ENCODE data around the gene NPTX1.

NPTX1 gene

DNA sequence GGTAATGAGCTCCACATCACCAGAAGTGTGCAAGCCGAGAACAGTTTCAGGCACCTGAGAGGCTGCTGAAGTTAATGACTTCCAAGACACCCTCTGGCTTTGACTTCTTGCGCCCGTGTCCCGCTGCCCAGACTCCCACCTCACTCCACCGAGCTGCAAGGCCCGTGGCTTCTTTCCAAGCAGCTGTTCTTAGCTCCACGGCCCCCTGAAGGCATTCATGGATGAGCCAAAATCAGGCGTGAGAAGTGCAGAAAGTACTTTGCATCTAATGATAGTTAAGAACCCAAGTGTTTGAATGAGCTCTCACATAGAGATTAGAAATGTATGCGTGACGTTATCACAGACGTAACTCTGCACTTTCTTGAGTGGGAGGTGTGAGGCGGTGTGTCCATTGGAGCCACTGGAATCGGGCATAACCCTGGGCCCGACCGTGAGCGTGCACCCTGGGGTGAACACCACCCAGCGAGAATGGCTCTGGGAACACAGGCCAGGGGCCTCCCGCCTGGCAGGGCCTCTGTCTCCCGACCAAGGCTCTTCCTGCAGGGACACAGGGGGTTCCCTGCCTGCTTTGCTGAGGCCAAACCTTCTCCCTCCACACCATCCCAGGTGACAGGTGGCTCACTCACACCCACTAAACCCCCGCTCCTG lies 11.0 kb downstream of the NPTX1 start:
- Histone ChIP-seq H3K36me3 (ENCODE audit: control insufficient read depth, low read length) (no peaks in the 10 kb centered on the region), H3K79me2 (ENCODE audit: control insufficient read depth, low read length) (no peaks in the 10 kb centered on the region), H3K4me1 (ENCODE audit: control insufficient read depth, low read length) (no peaks in the 10 kb centered on the region), H3K4me3 (ENCODE audit: low read length) (no peak overlapping the region), H4K20me1 (ENCODE audit: control insufficient read depth, insufficient read depth, low read depth, low read length) (no peaks in the 10 kb centered on the region), H3K27me3 (ENCODE audit: control insufficient read depth, low read length) (no peaks in the 10 kb centered on the region; the same call in 1 of the 2 replicates), H3K4me2 (ENCODE audit: low read length) (no peak overlapping the region), H3K9me2 (replicated peaks; ENCODE audit: control insufficient read depth, low read length) (no peaks in the 10 kb centered on the region), H3K27ac (ENCODE audit: low read depth, low read length) (no peak overlapping the region), H3F3A (ENCODE audit: control insufficient read depth, insufficient read depth) (no peaks in the 10 kb centered on the region), H3K9me3 (ENCODE audit: control insufficient read depth, insufficient read depth, low read length) (no peaks in the 10 kb centered on the region)
- no peak for TF ChIP-seq EZH2phosphoT487 (IDR thresholded peaks at IDR 0.05; ENCODE audit: borderline replicate concordance, low read length)
- TF ChIP-seq, protein P1, sequence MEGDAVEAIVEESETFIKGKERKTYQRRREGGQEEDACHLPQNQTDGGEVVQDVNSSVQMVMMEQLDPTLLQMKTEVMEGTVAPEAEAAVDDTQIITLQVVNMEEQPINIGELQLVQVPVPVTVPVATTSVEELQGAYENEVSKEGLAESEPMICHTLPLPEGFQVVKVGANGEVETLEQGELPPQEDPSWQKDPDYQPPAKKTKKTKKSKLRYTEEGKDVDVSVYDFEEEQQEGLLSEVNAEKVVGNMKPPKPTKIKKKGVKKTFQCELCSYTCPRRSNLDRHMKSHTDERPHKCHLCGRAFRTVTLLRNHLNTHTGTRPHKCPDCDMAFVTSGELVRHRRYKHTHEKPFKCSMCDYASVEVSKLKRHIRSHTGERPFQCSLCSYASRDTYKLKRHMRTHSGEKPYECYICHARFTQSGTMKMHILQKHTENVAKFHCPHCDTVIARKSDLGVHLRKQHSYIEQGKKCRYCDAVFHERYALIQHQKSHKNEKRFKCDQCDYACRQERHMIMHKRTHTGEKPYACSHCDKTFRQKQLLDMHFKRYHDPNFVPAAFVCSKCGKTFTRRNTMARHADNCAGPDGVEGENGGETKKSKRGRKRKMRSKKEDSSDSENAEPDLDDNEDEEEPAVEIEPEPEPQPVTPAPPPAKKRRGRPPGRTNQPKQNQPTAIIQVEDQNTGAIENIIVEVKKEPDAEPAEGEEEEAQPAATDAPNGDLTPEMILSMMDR (IDR thresholded peaks at IDR 0.05; ENCODE audit: low read depth, low read length, poor library complexity, severe bottlenecking), result no peak

DNA sequence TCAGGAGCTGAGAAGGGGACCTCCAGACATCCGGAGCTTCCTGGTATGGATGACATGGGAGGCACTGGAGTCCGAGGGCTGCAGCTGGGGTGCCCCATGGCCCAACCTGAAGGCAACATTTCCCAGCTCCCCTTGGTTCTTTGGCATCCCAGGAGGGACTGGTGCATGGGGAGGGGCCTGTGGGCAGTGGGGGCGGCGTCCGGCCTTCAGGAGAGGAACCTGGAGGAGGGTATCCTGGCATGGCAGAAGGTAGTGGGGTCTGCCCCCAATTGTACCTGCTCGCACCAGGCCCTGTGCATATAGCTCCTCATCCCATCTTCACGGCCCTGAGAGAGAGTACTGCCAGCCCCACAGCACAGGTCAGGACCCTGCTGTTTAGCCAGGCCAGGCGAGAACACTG lies 11.9 kb downstream of the NPTX1 start:
- Histone ChIP-seq H3K4me1 (ENCODE audit: control insufficient read depth, low read length) (no peaks in the 10 kb centered on the region), H3F3A (ENCODE audit: control insufficient read depth, insufficient read depth) (no peaks in the 10 kb centered on the region), H3K4me3 (ENCODE audit: low read length) (no peak overlapping the region), H3K36me3 (ENCODE audit: control insufficient read depth, low read length) (no peaks in the 10 kb centered on the region), H4K20me1 (ENCODE audit: control insufficient read depth, insufficient read depth, low read depth, low read length) (no peaks in the 10 kb centered on the region), H3K27me3 (ENCODE audit: control insufficient read depth, low read length) (no peaks in the 10 kb centered on the region; the same call in 1 of the 2 replicates), H3K9me3 (ENCODE audit: control insufficient read depth, insufficient read depth, low read length) (no peaks in the 10 kb centered on the region), H3K9me2 (replicated peaks; ENCODE audit: control insufficient read depth, low read length) (no peaks in the 10 kb centered on the region), H3K27ac (ENCODE audit: low read depth, low read length) (no peak overlapping the region), H3K4me2 (ENCODE audit: low read length) (no peak overlapping the region), H3K79me2 (ENCODE audit: control insufficient read depth, low read length) (no peaks in the 10 kb centered on the region)
- TF ChIP-seq, protein P1 (IDR thresholded peaks at IDR 0.05; ENCODE audit: low read depth, low read length, poor library complexity, severe bottlenecking), result no peak
- TF ChIP-seq EZH2phosphoT487 (IDR thresholded peaks at IDR 0.05; ENCODE audit: borderline replicate concordance, low read length), result no peak

GRCh38 chr17:80463784-80464400 lies 12.5 kb downstream of the NPTX1 start:
- peaks cover 3% of the 10 kb centered on the region; the same call in 1 of the 2 replicates for H3K27me3 ChIP-seq (ENCODE audit: control insufficient read depth, low read length)
- H3K4me3 ChIP-seq (ENCODE audit: low read length), result no peak overlapping the region
- no peaks in the 10 kb centered on the region for H3K9me3 ChIP-seq (ENCODE audit: control insufficient read depth, insufficient read depth, low read length)
- TF ChIP-seq EZH2phosphoT487 (IDR thresholded peaks at IDR 0.05; ENCODE audit: borderline replicate concordance, low read length), result no peak
- TF ChIP-seq, protein P1 (IDR thresholded peaks at IDR 0.05; ENCODE audit: low read depth, low read length, poor library complexity, severe bottlenecking), result no peak
- H3K79me2 ChIP-seq (ENCODE audit: control insufficient read depth, low read length), result no peaks in the 10 kb centered on the region
- no peak overlapping the region for H3K27ac ChIP-seq (ENCODE audit: low read depth, low read length)
- no peaks in the 10 kb centered on the region for H3F3A ChIP-seq (ENCODE audit: control insufficient read depth, insufficient read depth)
- H4K20me1 ChIP-seq (ENCODE audit: control insufficient read depth, insufficient read depth, low read depth, low read length), result no peaks in the 10 kb centered on the region
- no peaks in the 10 kb centered on the region for H3K4me1 ChIP-seq (ENCODE audit: control insufficient read depth, low read length)
- H3K4me2 ChIP-seq (ENCODE audit: low read length), result no peak overlapping the region
- H3K36me3 ChIP-seq (ENCODE audit: control insufficient read depth, low read length), result no peaks in the 10 kb centered on the region
- H3K9me2 ChIP-seq (replicated peaks; ENCODE audit: control insufficient read depth, low read length), result no peaks in the 10 kb centered on the region

Measured in DOHH2 (cell line).